Uterus (tissue), 2 donors: Measurements from ENCODE around the gene ARHGAP8.

Experiments used
- POLR2A ChIP-seq, 2 donors: fragments of 450-650 bp; IDR thresholded peaks; one replicate each; pipeline ENCODE4 v1.6.1; 2016; ENCODE audit warnings: antibody characterized with exemption in 2 of 2, mild to moderate bottlenecking in 1 of 2, moderate library complexity in 1 of 2
- TF ChIP-seq, protein P1 (sequence below), 4 experiments: fragments of 200-600 bp in 2 of 4; fragments of 450-650 bp in 2 of 4; sonication (generic) in 2 of 4; IDR thresholded peaks; one replicate each; pipeline ENCODE4 v1.5.1; 2016 to 2019; ENCODE audit warnings: antibody characterized with exemption in 4 of 4, mild to moderate bottlenecking in 2 of 4, moderate library complexity in 1 of 4

DNA sequence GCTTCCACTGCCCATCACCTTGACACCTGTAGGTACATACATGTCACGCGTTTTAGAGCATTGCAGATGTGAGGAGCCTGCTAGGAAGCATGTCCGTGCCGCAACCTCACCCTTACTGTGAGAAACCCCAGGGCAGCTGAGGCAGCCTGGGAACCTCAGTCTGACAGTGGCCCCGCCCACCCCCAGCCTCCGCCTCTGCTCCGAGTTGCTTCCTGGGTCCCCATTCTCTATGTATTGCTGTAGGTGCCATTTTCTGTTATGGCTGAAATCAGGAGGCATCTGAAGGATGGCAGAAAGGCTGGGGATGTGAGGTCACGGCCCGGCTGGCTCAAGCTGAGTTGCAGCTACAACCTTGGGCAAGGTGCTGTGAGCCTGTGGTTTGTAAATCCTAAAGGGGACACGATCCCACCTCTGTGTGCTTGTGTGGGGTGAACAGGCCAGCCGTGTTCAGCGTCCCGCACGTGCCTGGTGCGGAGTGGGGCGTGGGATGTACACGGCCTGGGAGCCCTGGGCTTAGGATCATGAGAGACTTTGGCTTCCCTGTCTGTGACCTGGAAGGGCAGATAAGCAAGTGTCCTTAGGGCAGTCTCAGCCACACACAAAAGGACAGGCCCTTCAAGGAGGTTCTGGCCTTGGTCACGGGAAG, 154.7 kb downstream of the ARHGAP8 start:
- TF ChIP-seq, protein P1, sequence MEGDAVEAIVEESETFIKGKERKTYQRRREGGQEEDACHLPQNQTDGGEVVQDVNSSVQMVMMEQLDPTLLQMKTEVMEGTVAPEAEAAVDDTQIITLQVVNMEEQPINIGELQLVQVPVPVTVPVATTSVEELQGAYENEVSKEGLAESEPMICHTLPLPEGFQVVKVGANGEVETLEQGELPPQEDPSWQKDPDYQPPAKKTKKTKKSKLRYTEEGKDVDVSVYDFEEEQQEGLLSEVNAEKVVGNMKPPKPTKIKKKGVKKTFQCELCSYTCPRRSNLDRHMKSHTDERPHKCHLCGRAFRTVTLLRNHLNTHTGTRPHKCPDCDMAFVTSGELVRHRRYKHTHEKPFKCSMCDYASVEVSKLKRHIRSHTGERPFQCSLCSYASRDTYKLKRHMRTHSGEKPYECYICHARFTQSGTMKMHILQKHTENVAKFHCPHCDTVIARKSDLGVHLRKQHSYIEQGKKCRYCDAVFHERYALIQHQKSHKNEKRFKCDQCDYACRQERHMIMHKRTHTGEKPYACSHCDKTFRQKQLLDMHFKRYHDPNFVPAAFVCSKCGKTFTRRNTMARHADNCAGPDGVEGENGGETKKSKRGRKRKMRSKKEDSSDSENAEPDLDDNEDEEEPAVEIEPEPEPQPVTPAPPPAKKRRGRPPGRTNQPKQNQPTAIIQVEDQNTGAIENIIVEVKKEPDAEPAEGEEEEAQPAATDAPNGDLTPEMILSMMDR (IDR thresholded peaks at IDR 0.05): no peak
- TF ChIP-seq POLR2A (IDR thresholded peaks at IDR 0.05): no peak
